Prostate gland (tissue), 2 donors: ENCODE results near the gene PDIA5. TPM values are rescaled to one million over a fixed set of nuclear protein-coding genes. Genes with fewer than 3 reads are reported as not detected.

ENCODE experiments used
- DNase-seq: peaks from one replicate; pipeline ENCODE4 v3.0.0-alpha.2; 2019; ENCODE audit warnings: low spot score
- H3K27ac ChIP-seq, 2 donors: fragments of 200-600 bp; sonication (generic); 2 replicates each; pipeline ENCODE4 v1.5.1; 2017 to 2019
- H3K27me3 ChIP-seq: fragments of 200-600 bp; sonication (generic); replicated peaks from 2 replicates; pipeline ENCODE4 v1.5.1; 2019; ENCODE audit not compliant: insufficient read depth
- H3K36me3 ChIP-seq, 2 donors: fragments of 200-600 bp; sonication (generic); 1 replicate in 1 of 2; 2 replicates in 1 of 2; pipeline versions ENCODE4 v1.5.1 to v1.8.1; 2017 to 2019
- H3K4me1 ChIP-seq: fragments of 200-600 bp; sonication (generic); replicated peaks from 2 replicates; pipeline ENCODE4 v1.5.1; 2019
- H3K4me3 ChIP-seq, 2 donors: fragments of 200-600 bp; sonication (generic); 2 replicates each; pipeline ENCODE4 v1.5.1; 2017 to 2019
- H3K9me3 ChIP-seq: fragments of 200-600 bp; sonication (generic); 2 replicates; pipeline ENCODE4 v1.5.1; 2017
- CTCF ChIP-seq, 4 experiments: fragments of 200-600 bp in 2 of 4; fragments of 450-650 bp in 2 of 4; sonication (generic) in 2 of 4; IDR thresholded peaks; 1 replicate in 3 of 4; 2 replicates in 1 of 4; pipeline ENCODE4 v1.5.1; 2016 to 2019; ENCODE audit warnings: antibody characterized with exemption in 4 of 4, mild to moderate bottlenecking in 2 of 4, moderate library complexity in 2 of 4
- POLR2A ChIP-seq: fragments of 450-650 bp; IDR thresholded peaks from one replicate; pipeline ENCODE4 v1.6.1; 2016; ENCODE audit warnings: antibody characterized with exemption, mild to moderate bottlenecking
- POLR2AphosphoS5 ChIP-seq: sonication (generic); formaldehyde crosslinking; IDR thresholded peaks from one replicate; pipeline ENCODE4 v1.6.1; 2017; ENCODE audit warnings: antibody characterized with exemption
- WGBS: methylation state at CpG from one replicate; pipeline ENCODE4 v1.1.5; 2018; 5-methylcytosine and 5-hydroxymethylcytosine counted together
- intact Hi-C: fragments of 100-400 bp; cut with DNase I; formaldehyde crosslinking; loops from one replicate; pipeline ENCODE4 v1.14.2; 2022
- microRNA-seq: library from miRNA; unstranded; fragments of <30 nt; microRNA quantifications from one replicate; pipeline ENCODE4, GENCODE V29; 2016
- total RNA-seq, 2 donors: library from RNA; depleted of rRNA; stranded (reverse); fragments of >200 nt; gene quantifications; one replicate each; pipeline ENCODE4 v1.1.0, GENCODE V29; 2016

Gene PDIA5
- total RNA-seq, 2 donors from 2014 or later, result 67.9 to 75.9 TPM

- H3K9me3 ChIP-seq, result no peaks in the 10 kb centered on the region
- H3K27ac ChIP-seq, result peak within 1 kb of the TSS; percentile 90
- H3K36me3 ChIP-seq, result no peaks in the 10 kb centered on the region
- WGBS, result under 1% methylated on average over 45 of the region's 60 CpGs
- H3K4me3 ChIP-seq, result peak within 1 kb of the TSS; percentile 83 to 94
- H3K4me1 ChIP-seq, result no peaks in the 10 kb centered on the region
- TF ChIP-seq POLR2AphosphoS5 (peak; percentile 91), POLR2A (peak; percentile 75), CTCF (IDR thresholded peaks at IDR 0.05) (no peak)
- intact Hi-C loops, result no loop called here
- DNase-seq, result peak; percentile 94
- H3K27me3 ChIP-seq, result no peaks in the 10 kb centered on the region
These were observed 135.0 kb downstream of the PDIA5 start, which contains the start of gene SEC22A for GRCh38 chr3:123201557-123202427. Gene SEC22A (plus strand): TSS chr3:123201943. CDS start chr3:123209218, 7,275 bp downstream.

GRCh38 chr3:123202451-123202850, 135.6 kb downstream of the PDIA5 start:
- no peak for TF ChIP-seq POLR2AphosphoS5
- no peak for TF ChIP-seq POLR2A
- TF ChIP-seq CTCF (IDR thresholded peaks at IDR 0.05), result peak in 1 of 4 experiments; percentile 6
- DNase-seq, result no peak
- Histone ChIP-seq H3K4me1 (no peaks in the 10 kb centered on the region), H3K36me3 (no peaks in the 10 kb centered on the region), H3K4me3 (peak overlapping the region; percentile 83 to 94), H3K27me3 (no peaks in the 10 kb centered on the region), H3K27ac (peak overlapping the region; percentile 90), H3K9me3 (no peaks in the 10 kb centered on the region)
- intact Hi-C loops, result no loop called here
- under 1% methylated on average over 7 of the region's 7 CpGs for WGBS

Small RNAs within 50 kb of the gene (microRNA-seq; reads per million reads assigned to microRNA genes)
- gene MIR7110, result not detected

Other genes starting within 250 kb of the PDIA5 start
- gene SEMA5B, start 39.3 kb upstream of the PDIA5 start, total RNA-seq, result 1 to 10 TPM in 1 of 2 donors, under 1 TPM in 1; 0.09 to 2.9 TPM
- gene SEC22A, start 134.9 kb downstream of the PDIA5 start, total RNA-seq, result 10 to 100 TPM; 26.8 to 34.9 TPM